CD4-positive, alpha-beta T cell treated with Interleukin-12 subunit alpha and Interleukin-12 subunit beta, for 1 hour (primary cell): ENCODE data around the gene ADSS1.
"Not testable (repeated sequence)": the region's sequence is repeated elsewhere in the genome, so short reads cannot be mapped to it uniquely, and the experiment has no call there.

Source experiments
- DNase-seq: peaks from one replicate; pipeline ENCODE4 v3.0.0-alpha.2; 2020

The ADSS1 gene

DNA sequence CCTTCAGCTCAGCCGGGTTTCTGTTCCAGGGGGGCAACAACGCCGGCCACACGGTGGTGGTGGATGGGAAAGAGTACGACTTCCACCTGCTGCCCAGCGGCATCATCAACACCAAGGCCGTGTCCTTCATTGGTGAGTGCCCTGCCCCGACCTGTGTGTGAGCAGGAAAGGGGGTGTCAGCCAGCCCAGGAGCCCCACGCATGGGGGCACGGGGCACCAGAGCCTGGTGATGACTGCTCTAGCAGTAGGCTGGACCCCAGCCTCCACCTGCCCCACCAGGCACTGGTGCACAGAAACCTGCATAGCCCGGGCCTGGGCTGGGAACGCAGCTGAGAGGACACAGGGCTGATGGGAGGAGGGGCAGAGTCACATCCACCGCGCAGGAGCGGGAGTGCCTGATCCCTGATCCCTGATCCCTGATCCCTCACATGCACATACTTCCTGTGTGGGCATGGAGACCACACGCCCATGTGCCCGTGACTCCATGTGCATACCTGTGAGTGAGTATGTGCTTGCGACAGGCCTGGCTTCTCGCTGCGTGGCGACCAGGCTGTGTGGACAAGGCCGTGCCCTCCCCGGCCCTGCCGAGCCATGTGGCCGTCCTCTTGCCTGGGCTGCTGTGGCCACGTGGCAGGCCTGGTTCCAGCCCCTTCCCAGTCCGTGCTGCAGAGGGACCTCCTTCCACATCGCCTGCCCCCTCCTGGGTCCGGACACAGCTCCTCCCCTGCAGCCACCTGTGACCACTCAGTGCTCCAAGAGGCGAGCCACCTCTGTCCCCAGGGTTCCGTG is 11.2 kb downstream of the ADSS1 start:
- DNase-seq = no peak

DNA sequence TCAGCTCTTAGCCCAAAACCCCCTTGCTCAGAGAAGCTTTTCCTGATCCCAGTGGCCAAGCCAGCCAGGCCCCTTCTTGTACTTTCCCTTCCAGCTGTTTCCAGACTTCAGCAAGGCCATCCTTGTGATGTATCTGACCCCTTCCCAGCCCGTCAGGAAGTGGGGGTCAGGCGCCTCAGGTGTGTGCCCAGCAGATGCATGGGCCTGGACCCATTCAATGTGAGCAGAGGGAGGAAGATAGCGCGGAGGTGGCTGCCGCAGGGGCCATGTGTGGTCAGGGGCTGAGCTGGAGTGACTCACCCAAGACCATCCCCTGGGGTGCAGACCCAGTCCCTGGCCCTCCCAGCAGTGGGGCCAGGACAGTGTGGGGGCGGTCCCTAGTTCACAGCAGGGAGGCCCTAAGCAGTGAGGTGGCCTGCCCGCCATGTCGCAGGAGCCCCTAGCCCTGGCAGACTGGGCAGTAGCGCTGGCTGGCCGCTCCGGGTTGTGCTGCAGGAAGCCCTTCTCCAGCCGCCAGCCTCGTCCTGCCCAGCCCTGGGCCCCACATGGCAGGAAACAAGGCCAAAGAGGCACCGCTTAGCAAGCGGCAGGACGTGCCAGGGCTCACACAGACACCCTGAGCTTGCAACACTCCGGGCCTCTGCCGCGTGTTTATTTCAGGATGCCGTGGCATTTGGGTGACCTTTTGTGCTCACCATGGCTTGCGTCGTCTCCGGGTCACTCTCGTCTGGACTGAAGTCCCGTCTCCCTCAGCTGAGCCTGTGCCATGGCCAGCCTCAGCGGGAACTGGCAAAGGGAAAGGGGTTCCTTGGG is 12.0 kb downstream of the ADSS1 start:
- no peak for DNase-seq

GRCh38 chr14:104738375-104739019 is 14.5 kb downstream of the ADSS1 start:
- no peak for DNase-seq

GRCh38 chr14:104739026-104739425 is 15.0 kb downstream of the ADSS1 start:
- DNase-seq = no peak

DNA sequence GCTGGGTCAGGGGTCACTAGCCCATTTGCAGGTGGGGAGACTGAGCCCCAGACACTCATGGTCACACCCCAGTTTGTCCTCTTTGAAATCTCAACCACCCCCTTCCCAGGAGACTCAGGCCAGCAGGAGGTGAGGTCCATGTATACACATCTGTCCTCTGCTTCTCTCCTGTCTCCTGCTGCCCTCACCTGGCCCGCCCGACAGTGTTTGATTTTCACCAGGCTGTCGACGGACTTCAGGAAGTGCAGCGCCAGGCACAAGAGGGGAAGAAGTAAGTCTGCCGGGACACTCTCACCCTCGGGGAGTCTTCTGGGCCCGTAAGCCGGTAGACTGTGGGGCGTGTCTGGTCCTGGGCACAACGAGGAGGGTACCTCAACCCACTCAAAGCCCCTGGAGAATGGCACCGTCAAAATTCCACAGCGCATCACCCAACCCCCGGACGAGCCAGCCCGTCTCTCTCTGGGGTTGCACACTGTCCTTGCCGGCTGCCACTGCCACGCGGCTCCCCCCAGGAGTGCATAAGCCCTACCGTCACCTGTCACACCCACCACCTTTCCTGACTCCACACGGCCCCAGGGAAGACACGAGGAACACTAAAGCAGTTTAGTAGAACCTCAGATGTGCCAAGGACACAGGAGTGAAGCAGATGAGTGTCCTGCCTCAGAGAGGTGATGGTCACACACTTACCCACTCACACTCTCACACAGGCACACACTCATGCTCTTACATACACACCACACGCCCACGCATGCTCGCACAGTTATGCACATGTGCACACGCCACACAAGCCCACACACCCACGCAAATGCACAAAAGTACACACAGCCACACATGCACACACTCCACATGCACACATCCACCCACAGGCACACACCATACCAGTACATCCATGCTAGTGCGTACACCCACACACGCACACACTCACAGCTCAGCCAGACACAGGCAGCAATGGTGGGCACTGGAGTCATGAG is 15.8 kb downstream of the ADSS1 start:
- DNase-seq = no peak

DNA sequence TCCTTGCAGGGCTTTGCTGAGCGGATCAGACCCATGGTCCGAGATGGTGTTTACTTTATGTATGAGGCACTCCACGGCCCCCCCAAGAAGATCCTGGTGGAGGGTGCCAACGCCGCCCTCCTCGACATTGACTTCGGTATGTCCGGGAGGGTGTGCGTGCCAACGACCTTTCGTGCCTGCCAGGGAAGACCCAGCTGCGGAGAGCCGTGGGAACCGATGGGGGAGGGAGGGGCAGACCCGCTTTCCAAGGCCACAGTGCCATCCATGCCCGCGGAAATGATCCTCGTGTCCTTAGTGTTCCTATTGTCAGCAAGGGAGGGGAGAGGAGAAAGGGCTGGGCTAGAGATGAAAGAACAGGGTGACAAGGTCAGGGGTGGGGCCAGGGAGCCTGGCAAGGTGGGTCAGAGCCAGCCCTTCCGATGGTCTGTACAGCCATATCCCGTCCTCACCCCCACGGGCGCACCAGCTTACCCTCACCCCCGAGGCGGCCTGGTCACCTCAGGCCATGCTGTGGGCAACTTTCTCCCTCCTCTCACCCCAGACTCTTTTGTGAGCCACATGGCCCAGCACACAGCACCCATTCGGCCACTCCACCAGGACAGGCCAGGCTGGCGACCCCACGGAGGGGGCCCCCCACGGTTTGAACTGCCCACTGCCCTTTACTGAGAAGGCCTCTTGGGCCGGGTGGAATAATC is 17.2 kb downstream of the ADSS1 start:
- no peak for DNase-seq

DNA sequence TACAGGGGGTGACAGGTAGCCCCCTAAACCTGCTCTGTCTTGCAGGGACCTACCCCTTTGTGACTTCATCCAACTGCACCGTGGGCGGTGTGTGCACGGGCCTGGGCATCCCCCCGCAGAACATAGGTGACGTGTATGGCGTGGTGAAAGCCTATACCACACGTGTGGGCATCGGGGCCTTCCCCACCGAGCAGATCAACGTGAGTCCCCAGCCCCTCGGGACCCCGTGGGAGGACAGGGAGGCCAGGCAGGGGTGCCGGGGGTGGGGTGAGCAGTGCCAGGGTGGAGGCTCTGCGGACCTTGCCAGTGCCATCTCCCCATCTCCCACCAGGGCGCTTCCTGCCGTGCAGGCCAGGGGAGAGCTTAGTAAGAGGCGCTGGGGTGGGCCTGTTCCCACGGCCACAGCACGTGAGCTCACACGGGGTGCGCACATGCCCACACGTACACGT is 17.8 kb downstream of the ADSS1 start:
- DNase-seq = no peak

- no peak for DNase-seq
Observed at GRCh38 chr14:104742586-104743455, 18.8 kb downstream of the ADSS1 start.

GRCh38 chr14:104743461-104744380 is 19.7 kb downstream of the ADSS1 start:
- no peak for DNase-seq

DNA sequence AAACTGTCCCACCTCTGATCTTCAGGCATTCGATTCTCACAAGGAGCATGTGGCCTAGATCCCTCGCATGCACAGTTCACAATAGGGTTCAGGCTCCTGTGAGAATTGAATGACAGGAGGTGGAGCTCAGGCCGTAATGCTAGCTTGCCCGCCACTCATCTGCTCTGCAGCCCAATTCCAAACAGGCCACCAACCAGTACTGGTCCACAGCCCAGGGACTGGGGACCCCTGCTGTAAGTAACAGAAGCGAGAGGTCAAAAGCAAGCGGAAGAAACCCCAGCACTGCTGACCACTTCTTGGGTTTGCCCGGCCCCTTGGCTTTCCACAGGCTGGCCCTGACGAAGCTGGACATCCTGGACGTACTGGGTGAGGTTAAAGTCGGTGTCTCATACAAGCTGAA is 20.5 kb downstream of the ADSS1 start:
- DNase-seq = no peak

DNA sequence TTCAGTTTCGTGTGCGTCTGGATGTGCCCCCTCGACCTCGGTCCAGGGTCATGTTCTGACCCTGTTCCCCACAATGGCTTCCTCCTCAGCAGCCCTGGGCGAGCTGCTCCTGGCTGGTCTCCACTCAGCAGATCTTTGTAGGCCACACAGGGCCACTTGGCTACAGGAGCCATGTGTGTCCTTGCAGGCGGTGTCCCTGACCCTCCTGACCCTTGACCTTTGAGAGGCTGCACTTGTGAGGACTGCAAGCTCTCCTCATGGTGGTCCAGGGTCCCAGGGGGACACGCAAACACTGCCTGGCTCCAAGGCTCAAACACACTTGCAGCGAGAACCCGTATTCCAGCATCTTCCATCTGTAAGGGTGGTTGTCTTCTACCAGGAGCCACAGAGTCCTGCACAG is 21.4 kb downstream of the ADSS1 start:
- no peak for DNase-seq

DNA sequence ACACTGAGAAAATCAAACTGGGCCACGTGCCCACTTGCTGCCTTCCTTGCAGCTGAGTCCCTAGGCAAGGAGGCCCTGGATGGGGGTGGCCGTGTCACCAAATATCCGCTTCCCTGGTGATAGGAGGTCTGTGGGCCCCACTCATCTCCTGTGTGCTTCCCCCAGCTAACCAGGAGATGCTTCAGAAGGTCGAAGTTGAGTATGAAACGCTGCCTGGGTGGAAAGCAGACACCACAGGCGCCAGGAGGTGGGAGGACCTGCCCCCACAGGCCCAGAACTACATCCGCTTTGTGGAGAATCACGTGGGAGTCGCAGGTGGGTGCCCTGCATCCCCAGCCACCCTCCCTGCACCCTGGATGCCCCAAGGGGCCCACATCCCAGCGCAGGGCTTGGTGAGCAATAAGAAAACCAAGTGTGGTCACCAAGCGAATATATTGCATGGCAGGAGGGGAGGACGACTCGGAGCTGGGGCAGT is 22.1 kb downstream of the ADSS1 start:
- no peak for DNase-seq

GRCh38 chr14:104746934-104747481 is 23.0 kb downstream of the ADSS1 start:
- no peak for DNase-seq

DNA sequence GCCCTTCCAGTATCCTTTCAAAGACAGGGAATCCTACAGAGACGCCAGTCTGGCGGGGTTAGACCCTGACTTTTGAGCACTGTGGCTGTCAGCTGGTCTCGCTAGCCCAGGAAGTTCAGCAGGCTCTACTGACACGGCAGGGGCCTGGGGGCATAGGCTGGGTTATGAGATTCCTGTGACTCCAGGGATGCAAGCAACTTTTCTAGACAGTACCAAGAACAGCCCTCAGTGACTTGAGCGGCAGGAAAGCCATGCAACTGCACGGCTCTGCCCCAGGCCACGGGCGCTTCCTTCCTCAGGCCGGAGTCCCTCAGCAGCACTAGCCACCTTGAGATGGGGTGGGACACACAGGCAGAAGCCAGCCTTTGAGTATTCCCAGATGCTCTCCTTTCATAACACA is 23.8 kb downstream of the ADSS1 start:
- DNase-seq = no peak

DNA sequence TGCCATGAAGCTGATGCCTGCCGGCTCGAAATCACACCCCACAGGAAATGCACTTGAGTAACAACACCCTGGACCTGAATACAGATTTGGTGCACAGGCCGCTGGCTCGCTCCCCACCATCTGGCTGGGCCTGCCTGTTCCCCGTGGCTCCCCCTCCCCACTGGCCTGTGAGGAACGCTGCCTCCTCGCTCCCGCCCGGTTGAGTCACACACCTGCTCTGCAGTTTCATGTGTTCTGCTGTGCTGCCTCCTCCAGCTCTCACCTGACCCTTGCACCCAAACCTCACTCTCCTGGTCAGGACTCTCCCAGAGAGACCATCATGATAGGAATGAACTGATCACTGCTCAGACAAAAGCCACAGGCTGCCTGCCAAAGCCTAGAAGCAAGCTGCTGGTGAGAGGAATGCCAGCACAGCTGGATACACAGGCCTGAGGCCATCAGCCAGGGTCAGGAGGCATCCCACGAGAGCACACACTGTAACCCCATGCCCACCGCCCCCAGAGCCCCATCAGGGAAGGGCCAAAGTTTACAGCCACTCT is 25.2 kb downstream of the ADSS1 start:
- no peak for DNase-seq

DNA sequence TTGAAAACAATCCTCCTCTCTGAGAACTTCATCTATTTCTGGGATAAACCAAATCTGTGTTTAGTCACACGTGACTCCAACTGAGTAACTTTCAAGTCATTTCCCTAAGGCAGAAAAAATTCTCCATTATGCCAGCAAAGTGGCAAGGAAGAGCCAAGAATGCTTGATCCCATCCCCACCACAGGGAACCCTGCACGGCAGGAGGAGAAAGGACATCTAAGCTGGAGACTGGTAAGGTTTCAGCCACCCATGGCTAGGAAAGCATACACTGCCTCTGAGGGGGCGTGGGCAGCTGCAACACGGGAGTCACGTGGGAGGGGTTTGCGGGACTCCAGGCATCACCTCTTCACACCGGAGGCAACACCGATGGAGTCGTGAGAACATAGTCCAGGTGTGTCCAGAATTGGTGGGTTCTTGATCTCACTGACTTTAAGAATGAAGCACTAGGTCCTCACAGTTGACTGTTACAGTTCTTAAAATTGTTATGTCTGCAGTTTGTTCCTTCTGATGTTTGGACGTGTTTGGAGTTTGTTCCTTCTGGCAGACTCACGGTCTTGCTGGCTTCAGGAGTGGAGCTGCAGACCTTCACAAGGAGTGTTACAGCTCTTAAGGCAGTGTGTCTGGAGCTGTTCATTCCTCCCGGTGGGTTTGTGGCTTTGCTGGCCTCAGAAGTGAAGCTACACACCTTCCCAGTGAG is 26.2 kb downstream of the ADSS1 start:
- no peak for DNase-seq

GRCh38 chr14:104750753-104751057 is 26.7 kb downstream of the ADSS1 start:
- DNase-seq = not testable (repeated sequence)
